ENCODE measurements around the gene DTNB. TPM values are rescaled to one million over a fixed set of nuclear protein-coding genes. Genes with fewer than 3 reads are reported as not detected.
"Not testable (repeated sequence)": the region's sequence is repeated elsewhere in the genome, so short reads cannot be mapped to it uniquely, and the experiment has no call there.

The DTNB gene
- total and polyA plus RNA-seq, 2 experiments from 2014 or later = 10.3 to 13.9 TPM

DNA sequence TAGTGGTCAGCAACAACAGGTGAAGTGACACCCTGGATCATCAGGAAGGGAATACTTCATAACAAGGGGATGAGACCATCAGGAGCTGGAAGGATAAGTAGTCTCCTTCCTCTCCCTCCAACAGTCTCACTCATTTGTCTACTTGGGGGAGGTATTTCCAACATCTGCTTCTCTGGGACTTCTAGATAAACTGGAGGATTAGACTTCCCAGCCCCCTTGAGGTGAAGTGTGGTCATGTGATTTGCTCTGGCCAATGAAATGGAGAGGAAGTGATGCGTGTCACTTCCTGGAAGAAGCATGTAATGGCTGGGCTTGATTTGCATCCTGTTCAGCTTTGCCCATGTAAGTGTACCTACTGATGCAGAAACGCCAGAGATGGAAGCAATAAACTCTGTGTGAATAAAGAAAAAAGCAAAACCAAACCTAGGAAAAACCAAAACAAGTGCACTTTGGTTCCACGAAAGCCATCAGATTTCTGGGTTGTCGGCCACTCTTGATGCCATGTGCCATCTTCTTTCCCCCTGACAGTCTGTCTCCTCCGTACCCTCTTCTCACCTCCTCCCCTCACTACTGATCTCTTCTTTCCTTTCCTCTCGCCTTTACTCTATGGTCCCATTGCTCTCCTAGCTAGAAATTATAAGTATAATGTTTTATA lies 255.5 kb downstream of the DTNB start:
- no peaks in the 10 kb centered on the region for H3K9me2 ChIP-seq (replicated peaks; ENCODE audit: insufficient read depth)
- H3K27me3 ChIP-seq = no peaks in the 10 kb centered on the region
- no peak for TF ChIP-seq EZH2phosphoT487 (IDR thresholded peaks at IDR 0.05; ENCODE audit: low read depth, severe bottlenecking, unreplicated experiment)
- TF ChIP-seq, protein P1, sequence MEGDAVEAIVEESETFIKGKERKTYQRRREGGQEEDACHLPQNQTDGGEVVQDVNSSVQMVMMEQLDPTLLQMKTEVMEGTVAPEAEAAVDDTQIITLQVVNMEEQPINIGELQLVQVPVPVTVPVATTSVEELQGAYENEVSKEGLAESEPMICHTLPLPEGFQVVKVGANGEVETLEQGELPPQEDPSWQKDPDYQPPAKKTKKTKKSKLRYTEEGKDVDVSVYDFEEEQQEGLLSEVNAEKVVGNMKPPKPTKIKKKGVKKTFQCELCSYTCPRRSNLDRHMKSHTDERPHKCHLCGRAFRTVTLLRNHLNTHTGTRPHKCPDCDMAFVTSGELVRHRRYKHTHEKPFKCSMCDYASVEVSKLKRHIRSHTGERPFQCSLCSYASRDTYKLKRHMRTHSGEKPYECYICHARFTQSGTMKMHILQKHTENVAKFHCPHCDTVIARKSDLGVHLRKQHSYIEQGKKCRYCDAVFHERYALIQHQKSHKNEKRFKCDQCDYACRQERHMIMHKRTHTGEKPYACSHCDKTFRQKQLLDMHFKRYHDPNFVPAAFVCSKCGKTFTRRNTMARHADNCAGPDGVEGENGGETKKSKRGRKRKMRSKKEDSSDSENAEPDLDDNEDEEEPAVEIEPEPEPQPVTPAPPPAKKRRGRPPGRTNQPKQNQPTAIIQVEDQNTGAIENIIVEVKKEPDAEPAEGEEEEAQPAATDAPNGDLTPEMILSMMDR (IDR thresholded peaks at IDR 0.05; ENCODE audit: poor library complexity) = no peak
- 98% methylated on average over 6 of the region's 6 CpGs for WGBS (ENCODE audit: low lambda C conversion rate, missing lambda C conversion rate)
- no peak overlapping the region for H3K4me2 ChIP-seq
- no peaks in the 10 kb centered on the region for H3K36me3 ChIP-seq (replicated peaks; ENCODE audit: insufficient read depth, low read depth)
- H3K9me3 ChIP-seq (ENCODE audit: low read depth) = no peaks in the 10 kb centered on the region
- no peaks in the 10 kb centered on the region for H3K79me2 ChIP-seq
- peaks cover 7% of the 10 kb centered on the region for H3K4me1 ChIP-seq (ENCODE audit: insufficient read depth)
- H4K20me1 ChIP-seq (ENCODE audit: insufficient read depth, poor library complexity, severe bottlenecking) = no peaks in the 10 kb centered on the region
- H3K27ac ChIP-seq = peak overlapping the region; percentile 78
- no peak overlapping the region for H3K4me3 ChIP-seq
- H2AFZ ChIP-seq = no peak overlapping the region
- DNase-seq (ENCODE audit: low spot score) = no peak

DNA sequence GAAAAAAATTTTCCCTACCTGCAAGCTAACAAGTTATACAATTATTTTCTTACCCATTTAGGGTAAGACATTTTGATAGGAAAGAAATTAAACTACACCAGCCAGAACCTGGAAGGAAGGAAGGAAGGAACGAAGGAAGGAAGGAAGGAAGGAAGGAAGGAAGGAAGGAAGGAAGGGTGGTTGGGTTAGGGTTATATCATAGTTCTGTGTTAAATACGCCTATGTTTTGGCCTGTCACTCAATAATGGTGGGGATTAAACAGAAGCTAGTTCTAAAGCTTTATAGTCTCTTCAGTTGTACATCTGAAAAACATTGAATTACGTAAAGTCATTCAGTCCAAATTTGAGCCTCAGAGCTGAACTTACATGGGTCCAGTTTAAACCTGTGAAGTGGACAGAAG lies 256.7 kb downstream of the DTNB start:
- WGBS (ENCODE audit: low lambda C conversion rate, missing lambda C conversion rate) = 94% methylated on average over 3 of the region's 3 CpGs
- no peak for DNase-seq (ENCODE audit: low spot score)
- Histone ChIP-seq H4K20me1 (ENCODE audit: insufficient read depth, poor library complexity, severe bottlenecking) (no peaks in the 10 kb centered on the region), H3K4me3 (no peak overlapping the region), H3K4me1 (ENCODE audit: insufficient read depth) (peaks cover 7% of the 10 kb centered on the region), H3K79me2 (no peaks in the 10 kb centered on the region), H3K36me3 (replicated peaks; ENCODE audit: insufficient read depth, low read depth) (no peaks in the 10 kb centered on the region), H3K9me3 (ENCODE audit: low read depth) (no peaks in the 10 kb centered on the region), H3K27ac (no peak overlapping the region), H3K27me3 (no peaks in the 10 kb centered on the region), H3K4me2 (no peak overlapping the region), H2AFZ (no peak overlapping the region), H3K9me2 (replicated peaks; ENCODE audit: insufficient read depth) (no peaks in the 10 kb centered on the region)
- TF ChIP-seq EZH2 (IDR thresholded peaks at IDR 0.05; ENCODE audit: borderline replicate concordance) (no peak), EZH2phosphoT487 (IDR thresholded peaks at IDR 0.05; ENCODE audit: low read depth, severe bottlenecking, unreplicated experiment) (no peak)
- TF ChIP-seq, protein P1 (IDR thresholded peaks at IDR 0.05; ENCODE audit: poor library complexity) = no peak

DNA sequence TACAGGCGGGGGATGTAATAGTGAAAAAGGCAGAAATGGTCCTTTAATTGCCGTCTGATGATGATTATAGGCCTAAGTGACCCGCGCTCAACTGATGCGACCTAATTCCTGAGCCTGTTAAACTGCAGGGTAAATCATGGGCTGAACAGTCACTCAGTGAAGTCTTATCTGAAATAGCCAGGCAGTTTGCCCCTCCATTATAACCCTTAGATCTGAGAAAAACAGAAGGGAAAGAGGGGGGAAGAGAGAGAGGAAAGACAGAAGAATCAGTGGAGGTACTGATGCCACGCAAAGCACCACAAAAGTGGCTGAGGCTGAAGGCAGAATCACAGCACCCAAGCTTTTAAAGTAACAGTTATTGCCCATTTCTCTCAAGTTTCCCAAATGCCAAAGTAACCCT lies 258.6 kb downstream of the DTNB start:
- WGBS (ENCODE audit: low lambda C conversion rate, missing lambda C conversion rate) = 91% methylated on average over 6 of the region's 6 CpGs
- no peak overlapping the region for H3K4me3 ChIP-seq
- TF ChIP-seq EZH2 (IDR thresholded peaks at IDR 0.05; ENCODE audit: borderline replicate concordance) (no peak), EZH2phosphoT487 (IDR thresholded peaks at IDR 0.05; ENCODE audit: low read depth, severe bottlenecking, unreplicated experiment) (no peak)
- TF ChIP-seq, protein P1 (IDR thresholded peaks at IDR 0.05; ENCODE audit: poor library complexity) = no peak

DNA sequence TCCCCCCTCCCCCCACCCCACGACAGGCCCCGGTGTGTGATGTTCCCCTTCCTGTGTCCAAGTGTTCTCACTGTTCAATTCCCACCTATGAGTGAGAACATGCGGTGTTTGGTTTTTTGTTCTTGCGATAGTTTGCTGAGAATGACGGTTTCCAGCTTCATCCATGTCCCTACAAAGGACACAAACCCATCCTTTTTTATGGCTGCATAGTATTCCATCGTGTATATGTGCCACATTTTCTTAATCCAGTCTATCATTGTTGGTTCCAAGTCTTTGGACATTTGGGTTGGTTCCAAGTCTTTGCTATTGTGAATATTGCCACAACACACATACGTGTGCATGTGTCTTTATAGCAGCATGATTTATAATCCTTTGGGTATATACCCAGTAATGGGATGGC lies 260.0 kb downstream of the DTNB start:
- WGBS (ENCODE audit: low lambda C conversion rate, missing lambda C conversion rate) = 91% methylated on average over 5 of the region's 7 CpGs
- H3K4me2 ChIP-seq; H3K27me3 ChIP-seq; H3K4me1 ChIP-seq (ENCODE audit: insufficient read depth); H3K27ac ChIP-seq; H3K79me2 ChIP-seq; H3K9me2 ChIP-seq (replicated peaks; ENCODE audit: insufficient read depth); DNase-seq (ENCODE audit: low spot score); H3K36me3 ChIP-seq (replicated peaks; ENCODE audit: insufficient read depth, low read depth); H3K9me3 ChIP-seq (ENCODE audit: low read depth); H2AFZ ChIP-seq; H4K20me1 ChIP-seq (ENCODE audit: insufficient read depth, poor library complexity, severe bottlenecking); H3K4me3 ChIP-seq: not testable (repeated sequence)

More for the DNA sequence above, 258.6 kb downstream of the DTNB start:
- DNase-seq (ENCODE audit: low spot score) = no peak
- Histone ChIP-seq H4K20me1 (ENCODE audit: insufficient read depth, poor library complexity, severe bottlenecking) (no peaks in the 10 kb centered on the region), H2AFZ (no peak overlapping the region), H3K9me2 (replicated peaks; ENCODE audit: insufficient read depth) (no peaks in the 10 kb centered on the region), H3K79me2 (no peaks in the 10 kb centered on the region), H3K9me3 (ENCODE audit: low read depth) (no peaks in the 10 kb centered on the region), H3K27me3 (no peaks in the 10 kb centered on the region), H3K4me2 (no peak overlapping the region), H3K36me3 (replicated peaks; ENCODE audit: insufficient read depth, low read depth) (no peaks in the 10 kb centered on the region), H3K27ac (no peak overlapping the region), H3K4me1 (ENCODE audit: insufficient read depth) (peaks cover 4% of the 10 kb centered on the region)
